Measurements from ENCODE around the gene LRPPRC.

DNA sequence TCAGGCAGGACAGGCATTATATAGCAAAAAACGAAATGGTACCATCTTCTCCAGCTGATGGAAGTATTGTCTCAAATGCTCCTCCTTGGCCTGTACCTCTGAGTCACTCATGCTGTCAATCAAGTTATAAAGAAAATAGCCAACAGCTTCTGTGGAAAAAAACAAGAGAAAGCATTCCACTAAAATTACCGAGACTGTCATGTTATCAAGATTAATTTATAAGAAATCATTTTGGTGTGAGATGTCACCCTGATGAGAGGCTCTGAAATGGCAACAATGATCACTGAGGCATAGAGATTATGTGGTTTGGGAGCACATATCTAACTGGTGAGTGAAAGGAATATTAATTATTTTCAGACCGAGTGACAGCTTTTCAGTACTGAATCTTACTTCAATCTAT is 47.4 kb downstream of the LRPPRC start:
- TF ChIP-seq, protein P1, sequence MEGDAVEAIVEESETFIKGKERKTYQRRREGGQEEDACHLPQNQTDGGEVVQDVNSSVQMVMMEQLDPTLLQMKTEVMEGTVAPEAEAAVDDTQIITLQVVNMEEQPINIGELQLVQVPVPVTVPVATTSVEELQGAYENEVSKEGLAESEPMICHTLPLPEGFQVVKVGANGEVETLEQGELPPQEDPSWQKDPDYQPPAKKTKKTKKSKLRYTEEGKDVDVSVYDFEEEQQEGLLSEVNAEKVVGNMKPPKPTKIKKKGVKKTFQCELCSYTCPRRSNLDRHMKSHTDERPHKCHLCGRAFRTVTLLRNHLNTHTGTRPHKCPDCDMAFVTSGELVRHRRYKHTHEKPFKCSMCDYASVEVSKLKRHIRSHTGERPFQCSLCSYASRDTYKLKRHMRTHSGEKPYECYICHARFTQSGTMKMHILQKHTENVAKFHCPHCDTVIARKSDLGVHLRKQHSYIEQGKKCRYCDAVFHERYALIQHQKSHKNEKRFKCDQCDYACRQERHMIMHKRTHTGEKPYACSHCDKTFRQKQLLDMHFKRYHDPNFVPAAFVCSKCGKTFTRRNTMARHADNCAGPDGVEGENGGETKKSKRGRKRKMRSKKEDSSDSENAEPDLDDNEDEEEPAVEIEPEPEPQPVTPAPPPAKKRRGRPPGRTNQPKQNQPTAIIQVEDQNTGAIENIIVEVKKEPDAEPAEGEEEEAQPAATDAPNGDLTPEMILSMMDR (conservative IDR thresholded peaks at IDR 0.05 in 1 of 2, IDR thresholded peaks at IDR 0.05 in 1 of 2; ENCODE audit: extremely low read depth in 1 of 2, insufficient read depth in 1 of 2, low read depth in 1 of 2, low read length in 2 of 2) = no peak
- no peak for TF ChIP-seq EZH2 (IDR thresholded peaks at IDR 0.05; ENCODE audit: borderline replicate concordance, low read length)

Data from mammary epithelial cell (primary cell).